ENCODE measurements around the gene CIPC. TPM values are rescaled to one million over a fixed set of nuclear protein-coding genes. Genes with fewer than 3 reads are reported as not detected.

CIPC gene
- total RNA-seq, 1 experiment from 2014 or later: 26.6 TPM

- TF ChIP-seq EZH2phosphoT487 (IDR thresholded peaks at IDR 0.05; ENCODE audit: borderline replicate concordance, low read length) (no peak), CTCF (conservative IDR thresholded peaks at IDR 0.05; ENCODE audit: low read depth, low read length) (no peak), EZH2 (IDR thresholded peaks at IDR 0.05; ENCODE audit: low read length, unreplicated experiment) (no peak)
- CTCF ChIA-PET: no interaction called here
- Histone ChIP-seq H3K4me3 (ENCODE audit: low read length) (no peak overlapping the region), H2AFZ (ENCODE audit: low read length) (no peak overlapping the region), H3K9me3 (ENCODE audit: low read length) (no peaks in the 10 kb centered on the region), H3K9me2 (replicated peaks; ENCODE audit: low read length) (no peaks in the 10 kb centered on the region), H3F3A (ENCODE audit: low read length, unreplicated experiment) (no peaks in the 10 kb centered on the region), H3K79me2 (ENCODE audit: low read length) (no peaks in the 10 kb centered on the region), H3K4me2 (ENCODE audit: low read length) (no peak overlapping the region), H4K20me1 (ENCODE audit: low read length) (no peaks in the 10 kb centered on the region), H3K36me3 (ENCODE audit: low read depth, low read length) (peaks cover 28% of the 10 kb centered on the region; the same call in 1 of the 2 replicates), H3K4me1 (ENCODE audit: insufficient read depth, low read length) (no peaks in the 10 kb centered on the region), H3K27ac (ENCODE audit: low read length) (no peak overlapping the region), H3K27me3 (ENCODE audit: low read length) (no peaks in the 10 kb centered on the region), H3K9ac (ENCODE audit: low read length) (no peak overlapping the region)
- DNase-seq: no peak
- intact Hi-C loops (cut with micrococcal nuclease): no loop called here
- no TSS peak for BruUV-seq (replicated peaks)
- POLR2A ChIA-PET (ENCODE audit: unreplicated experiment): no interaction called here
- no peak for ATAC-seq
Observed at GRCh38 chr14:77116172-77116817, 18.2 kb downstream of the CIPC start.

- Histone ChIP-seq H3F3A (ENCODE audit: low read length, unreplicated experiment) (no peaks in the 10 kb centered on the region), H3K27ac (ENCODE audit: low read length) (no peak overlapping the region), H3K36me3 (ENCODE audit: low read depth, low read length) (peaks cover under 1% of the 10 kb centered on the region; the same call in 1 of the 2 replicates), H3K27me3 (ENCODE audit: low read length) (no peaks in the 10 kb centered on the region), H3K9me3 (ENCODE audit: low read length) (no peaks in the 10 kb centered on the region), H3K4me3 (ENCODE audit: low read length) (no peak overlapping the region), H3K9me2 (replicated peaks; ENCODE audit: low read length) (no peaks in the 10 kb centered on the region), H3K79me2 (ENCODE audit: low read length) (no peaks in the 10 kb centered on the region), H3K4me2 (ENCODE audit: low read length) (no peak overlapping the region), H3K4me1 (ENCODE audit: insufficient read depth, low read length) (peaks cover 19% of the 10 kb centered on the region), H4K20me1 (ENCODE audit: low read length) (no peaks in the 10 kb centered on the region), H2AFZ (ENCODE audit: low read length) (no peak overlapping the region), H3K9ac (ENCODE audit: low read length) (no peak overlapping the region)
- POLR2A ChIA-PET (ENCODE audit: unreplicated experiment): no interaction called here
- TF ChIP-seq EZH2phosphoT487 (IDR thresholded peaks at IDR 0.05; ENCODE audit: borderline replicate concordance, low read length) (no peak), EZH2 (IDR thresholded peaks at IDR 0.05; ENCODE audit: low read length, unreplicated experiment) (no peak), CTCF (conservative IDR thresholded peaks at IDR 0.05; ENCODE audit: low read depth, low read length) (no peak)
- CTCF ChIA-PET: no interaction called here
- ATAC-seq (no peak), DNase-seq (no peak)
- intact Hi-C loops (cut with micrococcal nuclease): no loop called here
- no TSS peak for BruUV-seq (replicated peaks)
Observed at GRCh38 chr14:77119851-77120250, 21.8 kb downstream of the CIPC start.
